H54 (cell line): Measurements from ENCODE around the gene HMMR.
A peak's percentile ranks its signal among the peaks of the same experiment; 100 is the strongest.
"Not testable (repeated sequence)": the region's sequence is repeated elsewhere in the genome, so short reads cannot be mapped to it uniquely, and the experiment has no call there.

Source experiments
- DNase-seq: peaks from one replicate; pipeline ENCODE4 v3.0.0; 2011; ENCODE audit warnings: low spot score, mixed read lengths; ENCODE audit not compliant: insufficient read length
- FAIRE-seq: peaks from 3 replicates; lab custom pipeline; 2011; peaks lifted over from hg19 to GRCh38; lab: Jason Lieb, UNC
- POLR2A ChIP-seq: IDR thresholded peaks from 2 replicates; pipeline ENCODE4 v1.6.1; 2011; ENCODE audit warnings: low read depth, mild to moderate bottlenecking, low read length

The HMMR gene

DNA sequence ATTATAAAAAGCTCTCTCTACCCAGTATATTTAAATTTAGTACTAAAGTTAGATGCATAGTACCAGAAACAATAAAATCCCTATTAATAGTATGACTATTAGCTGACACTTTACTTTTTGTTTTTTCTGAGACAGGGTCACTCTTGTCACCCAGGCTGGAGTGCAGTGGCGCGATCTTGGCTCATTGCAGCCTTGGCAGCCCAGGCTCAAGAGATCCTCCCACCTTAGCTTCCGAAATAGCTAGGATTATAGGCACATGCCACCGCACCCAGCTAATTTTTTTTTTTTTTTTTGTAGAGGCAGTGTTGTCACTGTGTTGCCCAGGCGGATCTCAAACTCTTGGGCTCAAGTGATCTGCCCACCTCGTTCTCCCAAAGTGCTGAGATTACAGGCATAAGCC, 15.1 kb upstream of the HMMR start:
- FAIRE-seq = no peak
- DNase-seq = no peak
- no peak for TF ChIP-seq POLR2A

DNA sequence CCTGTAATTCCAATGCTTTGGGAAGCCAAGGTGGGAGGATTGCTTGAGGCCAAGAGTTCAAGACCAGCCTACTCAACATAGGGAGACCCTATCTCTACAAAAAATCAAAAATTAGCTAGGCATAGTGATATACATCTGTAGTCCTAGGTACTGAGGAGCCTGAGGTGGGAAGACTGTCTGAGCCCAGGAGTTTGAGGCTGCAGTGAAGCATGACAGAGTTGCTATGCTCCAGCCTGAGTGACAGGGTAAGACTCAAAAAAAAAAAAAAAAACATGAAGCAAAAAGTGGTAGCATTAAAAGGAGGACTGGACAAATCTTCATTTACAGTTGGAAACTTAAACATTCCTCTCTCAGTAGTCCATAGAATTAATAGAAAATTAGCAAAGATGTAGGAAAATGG, 13.2 kb upstream of the HMMR start:
- no peak for TF ChIP-seq POLR2A
- no peak for FAIRE-seq

DNA sequence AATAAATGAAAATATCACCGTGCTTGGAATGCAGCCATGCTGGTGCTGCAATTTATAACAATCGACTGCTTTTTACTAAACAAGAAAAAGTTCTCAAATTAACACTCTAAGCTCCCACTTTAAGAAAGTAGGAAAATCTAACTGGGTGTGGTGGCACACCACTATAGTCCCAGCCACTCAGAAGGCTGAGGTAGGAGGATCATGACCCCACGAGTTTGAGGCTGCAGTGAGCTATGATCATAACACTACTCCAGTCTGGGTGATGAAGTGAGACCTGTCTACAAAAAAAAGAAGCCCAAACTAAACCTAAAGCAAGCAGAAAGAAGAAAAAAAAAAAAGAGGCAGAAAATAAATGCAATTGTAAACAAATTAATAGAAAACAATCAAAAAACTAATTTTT, 12.6 kb upstream of the HMMR start:
- DNase-seq (no peak), FAIRE-seq (no peak)
- TF ChIP-seq POLR2A = no peak

More for the DNA sequence above, 13.2 kb upstream of the HMMR start:
- DNase-seq = no peak

DNA sequence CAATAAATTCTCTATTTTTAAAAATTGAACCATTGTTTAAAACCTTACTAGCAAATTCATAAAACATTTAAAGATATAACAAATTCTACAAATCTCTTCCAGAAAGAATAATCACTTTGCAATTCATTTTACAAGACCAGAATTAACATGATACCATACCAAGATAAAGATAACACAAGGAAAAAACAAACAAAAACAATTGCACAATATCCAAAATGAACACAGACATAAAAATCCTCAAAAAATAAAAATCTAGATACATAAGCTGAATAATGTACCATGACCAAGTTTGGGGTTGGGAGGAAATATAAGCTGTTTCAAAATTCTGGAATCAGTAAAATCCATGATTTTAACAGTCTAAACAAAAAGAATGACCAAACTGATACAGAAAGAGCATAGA, 11.9 kb upstream of the HMMR start:
- TF ChIP-seq POLR2A = no peak
- DNase-seq (no peak), FAIRE-seq (no peak)

DNA sequence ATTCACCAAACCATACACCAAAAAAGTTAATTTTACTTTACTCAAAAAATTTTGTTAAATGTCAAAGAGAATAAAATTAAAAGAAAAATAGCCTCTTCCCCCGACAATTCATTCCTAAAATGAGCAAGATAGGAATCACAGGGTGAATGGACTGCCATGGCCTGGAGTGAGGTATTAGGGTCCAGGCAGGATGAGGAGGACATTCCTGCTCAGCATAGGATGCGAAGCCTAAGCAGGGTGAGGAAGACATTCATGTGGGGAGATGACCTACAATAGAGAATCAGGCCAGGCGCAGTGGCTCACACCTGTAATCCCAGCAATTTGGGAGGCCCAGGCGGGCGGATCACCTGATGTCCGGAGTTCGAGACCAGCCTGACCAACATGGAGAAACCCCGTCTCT, 8.9 kb upstream of the HMMR start:
- no peak for TF ChIP-seq POLR2A
- DNase-seq (no peak), FAIRE-seq (no peak)

DNA sequence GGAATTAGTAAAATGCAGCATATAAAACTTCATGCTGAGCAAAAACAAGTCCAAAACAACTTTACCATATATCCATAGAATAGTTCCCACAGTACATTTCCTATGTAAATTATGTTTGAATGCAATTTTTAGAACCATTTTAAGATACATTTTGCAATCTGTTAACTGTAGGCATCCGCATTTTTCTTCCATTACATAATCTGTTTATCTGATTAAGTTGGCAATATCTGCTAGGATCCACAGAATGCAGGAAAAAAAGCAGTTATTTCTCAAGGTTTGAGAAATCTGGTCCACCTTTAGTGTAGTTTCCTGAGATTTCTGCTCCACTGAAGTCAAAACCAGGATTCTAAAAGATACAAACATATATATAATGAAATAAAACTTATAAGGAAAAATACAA, 6.7 kb upstream of the HMMR start:
- FAIRE-seq (no peak), DNase-seq (no peak)
- TF ChIP-seq POLR2A = no peak

DNA sequence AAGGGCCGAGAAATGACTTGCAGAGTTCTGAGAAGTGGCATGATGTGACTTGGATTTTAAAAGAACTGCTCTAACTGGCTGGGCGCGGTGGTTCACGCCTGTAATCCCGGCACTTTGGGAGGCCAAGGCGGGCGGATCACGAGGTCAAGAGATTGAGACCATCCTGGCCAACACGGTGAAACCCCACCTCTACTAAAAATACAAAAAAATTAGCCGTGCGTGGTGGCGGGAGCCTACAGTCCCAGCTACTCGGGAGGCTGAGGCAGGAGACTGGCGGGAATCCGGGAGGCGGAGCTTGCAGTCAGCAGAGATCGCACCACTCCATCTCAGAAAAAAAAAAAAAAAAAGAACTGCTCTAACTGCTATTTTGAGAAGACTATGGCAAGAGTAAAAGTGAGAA, 5.0 kb upstream of the HMMR start:
- DNase-seq, FAIRE-seq: not testable (repeated sequence)

DNA sequence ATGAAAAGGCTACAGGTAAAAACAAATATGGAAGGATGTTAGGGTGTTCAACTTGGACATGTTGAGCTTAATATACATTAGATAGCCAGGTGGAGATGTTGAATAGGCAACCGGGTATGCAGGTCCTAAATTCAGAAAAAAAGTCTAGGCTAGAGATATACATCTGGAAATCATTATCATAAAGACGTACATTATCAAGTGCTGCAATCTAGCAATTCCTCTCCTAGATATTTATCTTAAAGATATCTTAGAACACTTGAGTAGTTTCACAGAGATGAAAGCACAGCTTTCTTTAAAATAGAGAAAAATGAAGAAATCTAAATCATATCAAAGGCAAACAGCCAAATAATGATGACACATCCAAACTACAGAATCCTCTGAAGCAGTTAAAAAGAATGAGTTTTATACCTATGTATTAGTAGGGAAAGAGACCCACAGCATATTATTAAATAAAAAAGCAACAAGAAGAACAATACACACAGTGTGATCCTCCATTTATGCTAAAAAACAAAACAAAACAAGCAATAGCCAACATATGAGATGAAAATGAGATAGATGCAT, 4.3 kb upstream of the HMMR start:
- FAIRE-seq (no peak), DNase-seq (no peak)
- no peak for TF ChIP-seq POLR2A

DNA sequence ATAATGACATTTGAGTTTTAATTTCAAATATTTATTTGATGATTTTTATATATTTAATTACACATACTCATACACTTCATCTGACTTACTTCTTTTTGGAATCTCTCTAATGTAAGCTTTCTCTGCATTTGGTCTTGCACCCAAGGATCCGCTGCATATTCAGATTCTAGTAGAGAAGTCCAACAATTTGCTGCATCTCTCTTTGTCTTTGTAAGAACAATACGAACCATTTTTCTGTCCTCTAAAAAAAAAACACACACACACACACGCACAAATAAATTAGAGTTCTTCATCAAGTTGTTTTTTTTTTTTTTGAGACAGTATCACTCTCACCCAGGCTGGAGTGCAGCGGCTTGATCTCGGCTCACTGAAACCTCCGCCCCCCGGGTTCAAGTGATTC, 3.6 kb upstream of the HMMR start:
- TF ChIP-seq POLR2A = no peak
- FAIRE-seq (no peak), DNase-seq (no peak)

DNA sequence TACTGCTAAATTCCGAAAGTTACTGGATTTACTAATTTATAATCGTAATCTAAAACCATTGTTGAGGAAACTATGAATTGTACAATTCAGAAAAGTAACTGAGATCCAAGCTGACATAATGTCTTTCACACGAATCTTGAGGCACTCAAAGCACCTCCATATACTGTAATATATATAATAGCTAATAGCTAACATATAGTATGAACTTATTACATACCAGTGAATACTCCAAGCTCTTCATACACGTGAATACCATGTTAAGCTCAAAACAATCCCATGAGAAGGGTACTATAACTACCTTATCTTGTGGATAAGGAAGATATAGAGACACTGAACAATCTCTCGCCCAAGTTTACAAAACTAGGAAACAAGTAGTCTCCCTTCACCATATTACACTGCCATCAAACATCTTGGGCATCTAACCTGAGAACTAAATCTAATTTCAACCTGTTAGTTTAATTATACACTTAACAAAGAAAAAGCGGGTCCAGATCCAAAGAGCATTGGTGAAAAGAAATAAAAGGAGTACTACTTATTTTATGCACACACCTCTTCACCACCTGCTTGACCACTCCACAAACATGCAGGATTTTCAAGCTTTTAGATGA, 1.6 kb upstream of the HMMR start:
- no peak for DNase-seq
- TF ChIP-seq POLR2A = no peak
- FAIRE-seq = no peak

DNA sequence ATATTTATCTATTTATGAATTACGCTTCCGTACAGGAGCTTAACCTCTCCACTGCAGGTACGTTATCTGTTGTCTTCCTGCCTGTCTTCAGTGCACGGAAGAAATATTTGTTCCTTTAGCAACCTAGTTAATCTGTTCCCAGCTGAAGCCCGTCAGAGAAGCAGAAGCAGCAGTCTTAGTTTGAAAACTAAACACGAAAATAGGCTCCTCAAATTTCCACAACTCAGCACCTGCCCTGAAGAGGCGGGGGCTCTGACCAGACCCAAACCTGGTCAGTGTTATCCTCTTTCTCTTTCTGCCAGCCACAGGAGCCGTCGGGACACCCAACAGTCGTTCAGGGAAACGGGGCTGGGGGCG, 992 bp upstream of the HMMR start:
- FAIRE-seq = peak; percentile 15
- TF ChIP-seq POLR2A = no peak
- no peak for DNase-seq

DNA sequence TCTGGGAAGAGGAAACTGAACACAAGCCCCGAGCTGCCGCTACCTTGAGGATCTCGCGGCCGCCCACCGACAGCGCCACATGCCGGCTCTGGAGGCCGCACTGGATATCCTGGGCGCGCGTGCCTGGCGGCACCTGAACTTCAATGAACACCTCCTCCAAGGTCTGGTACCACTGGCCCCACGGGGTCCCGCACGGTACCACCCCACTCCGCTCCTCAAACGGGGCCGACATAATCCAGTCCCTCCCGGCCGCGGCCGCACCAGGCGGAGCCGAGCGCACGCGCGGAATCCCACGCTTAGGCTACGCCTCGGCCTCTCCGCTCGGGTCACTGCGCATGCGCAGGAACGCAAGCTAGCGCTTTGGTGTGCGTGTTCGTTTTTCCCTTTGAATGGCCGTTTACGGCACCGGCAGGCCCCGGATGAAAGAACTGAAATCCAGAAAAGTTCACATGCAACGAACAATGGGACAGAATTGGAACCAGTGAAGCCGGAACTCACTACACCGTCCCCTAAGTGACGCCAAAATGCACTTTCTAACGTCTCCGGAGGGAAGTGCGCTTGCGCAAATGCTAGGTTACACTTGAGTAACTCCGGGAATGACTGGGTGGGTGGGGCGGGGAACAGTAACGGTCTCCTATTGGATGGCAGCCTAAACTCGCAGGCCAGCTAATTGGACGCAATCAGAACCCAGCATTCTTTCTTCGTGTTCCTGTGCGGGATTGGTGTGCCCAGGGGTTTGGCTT, 442 bp upstream of the HMMR start, which contains the start of gene NUDCD2:
Gene NUDCD2, minus strand, starts transcription at position 284 of the 743 bp plus-strand sequence. Its CDS starts 52 bp downstream, at position 232.
- FAIRE-seq = peak; percentile 93
- peak; percentile 93 for TF ChIP-seq POLR2A

DNA sequence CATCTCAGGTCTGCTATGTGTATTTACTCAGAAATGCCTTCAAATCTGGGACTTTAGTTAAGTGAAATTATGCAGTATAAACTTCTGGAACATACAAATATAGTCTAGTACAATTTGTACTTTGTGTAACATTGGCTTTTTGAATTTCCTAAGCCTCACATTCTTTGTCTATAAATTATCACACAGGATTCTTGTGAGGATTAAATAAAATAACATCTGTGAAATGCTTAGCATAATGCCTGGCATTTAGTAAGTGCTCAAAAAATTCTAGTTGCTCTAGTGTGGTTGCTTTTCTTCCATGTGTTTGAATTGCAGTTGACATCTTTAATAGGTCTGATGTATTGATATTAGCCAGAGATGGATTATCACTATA, 2.6 kb downstream of the HMMR start:
- DNase-seq = no peak
- FAIRE-seq = no peak
- TF ChIP-seq POLR2A = no peak

More for the DNA sequence above, 442 bp upstream of the HMMR start, which contains the start of gene NUDCD2:
- peak; percentile 74 for DNase-seq

DNA sequence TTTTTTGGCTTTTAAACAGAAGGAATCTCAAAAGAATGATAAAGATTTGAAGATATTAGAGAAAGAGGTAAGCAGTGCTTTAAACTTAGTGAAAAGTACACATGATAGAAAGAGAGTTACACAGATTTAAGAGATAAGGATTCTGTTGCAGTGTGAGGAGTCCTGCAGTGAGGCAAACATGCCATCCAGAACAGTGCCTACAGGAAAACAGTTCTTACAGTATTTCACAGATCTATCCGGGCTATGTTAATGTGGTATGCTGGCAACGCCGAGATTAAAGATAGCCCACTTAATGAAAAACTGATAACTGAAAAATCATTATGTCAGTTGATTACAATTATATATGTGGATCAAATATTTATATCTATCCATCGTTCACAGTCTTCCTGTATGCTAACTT, 7.2 kb downstream of the HMMR start:
- FAIRE-seq (no peak), DNase-seq (no peak)
- TF ChIP-seq POLR2A = no peak
